Medulla oblongata (tissue), 1 donor: Measurements from ENCODE around the gene ADGRA3.

Experiments
- DNase-seq: peaks from one replicate; pipeline ENCODE4 v3.0.0-alpha.2; 2015; ENCODE audit errors: extremely low spot score

Gene ADGRA3

DNA sequence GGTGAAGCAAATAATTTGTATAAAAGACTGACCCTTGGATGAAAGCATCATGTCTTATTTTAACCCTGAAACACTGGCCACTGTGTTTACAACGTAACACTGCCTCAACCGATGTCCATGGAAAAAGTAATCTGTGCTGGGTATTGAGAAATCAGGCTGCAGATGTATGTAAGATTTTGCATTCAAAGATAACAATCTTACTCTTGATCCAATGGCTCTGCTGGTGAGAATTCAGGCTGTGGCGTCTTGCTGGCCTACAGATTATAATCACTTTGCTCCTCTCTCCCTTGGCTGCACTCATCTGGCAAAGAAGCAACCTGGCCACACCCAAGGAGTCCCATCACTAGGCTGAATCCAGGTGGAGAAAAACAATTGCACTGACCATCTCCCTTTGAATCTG, 7.5 kb downstream of the ADGRA3 start:
- no peak for DNase-seq

DNA sequence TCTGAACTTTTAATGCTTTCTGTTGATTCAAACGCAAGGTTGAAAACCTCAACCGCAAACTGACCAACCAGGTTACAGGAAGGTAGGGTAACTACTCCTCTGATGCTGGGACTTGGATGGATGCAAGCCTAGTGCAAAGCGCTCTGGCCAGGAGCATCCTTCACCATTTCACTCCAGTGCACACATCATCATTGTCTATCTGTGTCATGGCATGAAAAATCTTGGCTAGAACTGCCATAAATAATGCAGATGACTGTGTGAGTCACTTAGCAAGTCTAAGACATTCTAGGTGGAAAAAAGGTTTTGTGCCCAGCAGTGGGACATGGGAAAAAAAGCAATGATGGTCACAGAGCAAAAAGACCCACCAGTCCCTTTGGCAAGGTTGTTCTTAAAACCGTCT, 10.9 kb downstream of the ADGRA3 start:
- DNase-seq = no peak

DNA sequence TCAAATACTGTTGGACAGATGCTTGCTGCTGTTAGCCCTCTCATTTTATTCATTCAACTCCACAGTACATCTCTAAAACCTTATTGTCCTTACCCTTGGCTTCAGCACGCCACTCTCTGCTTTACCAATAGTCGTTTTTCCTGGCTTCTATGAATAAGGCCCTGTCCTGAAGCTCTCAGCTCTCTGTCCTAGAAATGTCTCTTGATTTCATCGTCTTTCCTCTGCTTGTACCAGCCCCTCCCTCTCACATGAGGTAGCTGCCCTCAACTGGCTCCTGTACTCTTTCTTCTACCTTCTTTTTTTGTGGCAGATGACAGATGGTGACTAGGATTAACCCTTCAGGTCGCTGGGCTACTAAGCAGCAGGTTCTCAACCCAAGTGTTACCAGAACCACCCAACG, 11.4 kb downstream of the ADGRA3 start:
- DNase-seq = no peak

DNA sequence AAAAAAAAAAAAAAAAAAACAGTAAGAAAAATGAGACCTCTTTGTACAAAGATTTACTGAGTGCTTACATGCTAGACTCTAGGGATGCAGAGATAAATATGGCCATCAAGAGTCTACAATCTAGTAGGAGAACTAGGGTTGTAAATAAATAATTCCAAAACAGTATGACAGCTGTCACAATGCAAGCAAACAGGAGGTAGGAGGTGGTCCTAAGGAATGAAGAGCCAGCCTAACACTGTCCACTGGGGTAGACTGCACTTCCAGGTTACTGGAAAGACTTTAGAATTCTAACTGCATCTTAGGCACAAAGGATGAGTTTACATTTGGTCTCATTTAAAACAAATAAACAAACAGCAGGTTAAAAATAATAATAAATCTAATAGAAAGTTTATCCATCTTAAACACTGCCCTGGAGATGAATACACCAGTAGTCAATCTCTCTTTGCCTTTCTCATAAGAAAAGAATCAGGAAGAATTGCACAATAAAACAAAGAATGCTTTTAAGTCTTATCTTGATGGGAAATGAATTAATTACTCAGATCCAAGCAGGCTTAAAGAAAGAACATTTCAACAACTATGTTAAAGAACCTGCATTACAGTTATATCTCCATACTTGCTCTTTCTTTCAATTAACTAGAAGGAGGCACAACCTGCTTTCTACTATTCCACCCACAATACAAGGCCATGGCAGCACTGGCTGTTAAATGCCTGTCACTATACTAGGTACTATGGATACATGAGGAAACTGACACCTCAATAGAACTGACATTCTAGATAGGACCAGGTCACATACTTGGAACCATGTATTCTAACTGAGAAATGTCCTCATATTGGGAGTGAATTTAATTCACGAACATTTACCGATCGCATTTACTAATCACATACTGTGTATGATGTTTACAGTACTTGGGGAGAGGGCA, 12.7 kb downstream of the ADGRA3 start:
- no peak for DNase-seq

DNA sequence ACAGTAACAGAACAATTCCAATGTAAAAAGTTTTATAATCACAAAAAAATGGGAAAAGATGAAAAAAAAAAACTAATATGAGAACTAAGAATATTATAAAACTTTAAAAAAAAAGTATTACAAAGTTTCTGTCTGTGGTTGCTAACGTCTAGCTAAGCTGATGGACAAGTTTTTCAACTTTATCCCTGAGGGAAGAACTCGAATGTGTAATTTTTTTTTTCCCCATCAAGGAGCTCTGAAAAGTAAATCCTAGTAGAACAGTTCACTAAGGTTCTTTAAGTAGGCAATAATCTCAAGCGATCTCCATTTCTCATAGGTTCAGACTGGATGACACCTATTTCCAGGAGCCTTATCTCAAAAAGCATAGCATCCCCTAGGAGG, 14.2 kb downstream of the ADGRA3 start:
- no peak for DNase-seq

DNA sequence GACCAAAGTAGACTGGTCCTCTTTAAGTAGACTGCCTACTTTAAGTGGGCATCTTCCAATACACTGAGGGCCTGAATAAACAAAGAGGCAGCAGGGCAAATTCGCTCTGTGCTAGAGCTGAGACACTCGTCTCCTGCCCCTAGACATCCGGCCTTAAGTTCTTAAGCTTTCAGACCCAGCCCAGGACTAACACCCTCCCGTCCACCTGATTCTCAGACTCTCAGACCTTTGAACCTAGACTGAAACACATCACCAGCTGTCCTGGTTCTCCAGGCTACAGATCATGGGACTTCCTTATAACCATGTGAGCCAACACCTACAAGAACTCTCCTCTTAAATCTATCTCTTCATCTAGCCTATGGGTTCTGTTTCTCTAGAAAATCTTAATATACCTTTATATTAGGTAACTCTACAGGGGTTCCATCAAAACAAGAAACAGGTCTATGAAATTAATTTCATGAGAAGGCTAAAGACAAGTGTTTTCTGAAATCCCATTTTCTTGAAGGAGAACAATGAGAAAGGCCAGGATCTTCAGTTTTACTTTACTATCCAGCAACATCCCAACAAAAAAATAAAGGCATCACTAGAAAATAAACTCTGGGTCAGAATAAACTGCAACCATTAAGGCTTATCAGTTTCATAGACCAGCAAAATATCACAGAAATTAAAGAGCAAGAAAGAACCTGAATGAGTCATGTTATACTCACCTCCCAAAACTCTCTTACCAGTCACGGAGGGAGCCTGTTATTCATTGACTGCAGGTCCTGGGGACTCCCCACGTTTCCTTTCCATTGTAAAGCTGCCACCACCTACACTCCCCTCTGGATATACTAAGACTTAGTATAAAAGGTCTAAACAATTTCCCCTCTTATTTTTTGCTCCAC, 14.8 kb downstream of the ADGRA3 start:
- DNase-seq = no peak

DNA sequence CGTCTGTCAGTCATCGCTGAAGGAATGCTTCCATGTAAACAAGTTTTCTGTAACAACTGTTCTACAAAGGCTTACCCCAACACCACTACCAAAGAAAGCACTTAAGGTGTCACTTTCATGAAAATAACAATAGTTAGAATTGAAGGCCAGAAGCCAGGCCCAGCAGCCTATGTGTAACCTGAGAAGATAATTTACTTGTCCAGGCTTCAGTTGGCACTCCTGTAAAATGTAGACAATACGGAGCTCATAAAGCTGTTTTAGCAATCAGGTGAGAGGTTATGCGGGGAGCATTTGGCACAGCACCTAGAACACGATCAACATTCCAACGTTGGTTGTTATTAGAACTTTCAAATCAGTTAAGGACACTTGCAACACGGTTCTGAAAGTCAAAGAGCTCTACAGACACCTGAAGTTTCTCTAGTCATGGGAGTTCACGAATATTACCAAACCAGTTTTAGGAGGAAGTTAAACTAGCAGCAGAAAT, 15.7 kb downstream of the ADGRA3 start:
- no peak for DNase-seq

DNA sequence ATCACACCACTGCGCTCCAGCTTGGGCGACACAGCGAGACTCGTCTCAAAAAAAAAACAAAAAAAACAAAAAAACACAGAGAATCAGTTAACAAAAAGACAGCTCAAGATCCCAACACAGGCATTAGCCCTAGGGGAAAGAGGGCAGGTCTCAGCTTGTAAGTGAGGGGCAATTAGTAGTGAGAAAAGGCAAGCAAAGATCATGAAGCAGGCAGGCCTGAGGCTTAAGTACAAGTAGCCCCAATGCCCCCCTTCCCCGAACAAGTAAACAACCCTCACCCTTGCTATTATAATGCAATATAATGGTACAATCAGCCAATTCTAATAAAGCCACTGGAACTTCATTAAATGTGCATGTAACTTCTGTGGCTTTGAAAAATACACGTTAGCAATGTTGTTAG, 17.0 kb downstream of the ADGRA3 start:
- no peak for DNase-seq

DNA sequence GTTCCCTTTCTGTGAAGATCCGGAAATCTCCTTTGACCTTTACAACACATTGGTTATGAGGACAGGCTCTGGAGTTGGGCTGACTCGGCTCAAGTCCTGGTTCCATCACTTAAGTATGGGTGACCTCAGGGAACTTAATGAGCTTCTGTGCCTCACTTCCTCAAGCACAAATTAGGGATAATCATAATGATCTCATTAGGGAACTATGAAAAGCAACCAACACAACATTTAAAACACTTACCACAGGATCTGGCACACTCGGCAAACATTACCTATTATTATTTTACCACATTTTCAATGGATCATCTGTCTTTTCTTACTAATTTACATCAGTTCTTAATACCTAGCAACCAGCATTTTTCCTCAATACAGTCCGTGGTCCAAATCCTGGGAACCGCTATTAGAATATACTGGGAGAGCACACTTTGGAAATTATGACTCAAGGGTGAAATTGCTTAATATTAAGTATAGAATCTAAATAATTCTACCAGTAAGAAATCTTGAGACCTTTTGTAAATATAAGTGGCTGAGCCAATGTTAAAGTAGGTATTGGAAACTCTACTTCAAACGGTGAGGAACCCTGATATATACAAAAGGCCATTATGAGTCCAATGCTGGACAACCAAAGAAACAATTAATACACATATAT, 19.6 kb downstream of the ADGRA3 start:
- DNase-seq = no peak

DNA sequence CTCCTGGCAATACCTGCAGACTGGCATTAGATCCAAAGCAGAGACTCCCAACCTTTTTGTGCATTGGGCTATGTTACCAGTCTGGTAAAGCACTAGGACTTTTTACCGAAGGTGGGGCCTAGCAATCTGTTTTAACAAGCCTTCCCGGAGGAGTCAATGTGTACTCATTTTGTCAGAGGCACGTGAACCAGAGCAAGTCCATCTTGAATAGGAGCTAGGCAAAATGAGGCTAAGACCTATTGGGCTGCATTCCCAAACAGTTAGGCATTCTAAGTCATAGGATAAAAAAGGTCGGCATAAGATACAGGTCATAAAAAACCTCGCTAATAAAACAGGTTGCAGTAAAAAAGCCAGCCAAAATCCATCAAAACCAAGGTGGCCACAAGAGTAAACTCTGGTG, 22.3 kb downstream of the ADGRA3 start:
- no peak for DNase-seq

DNA sequence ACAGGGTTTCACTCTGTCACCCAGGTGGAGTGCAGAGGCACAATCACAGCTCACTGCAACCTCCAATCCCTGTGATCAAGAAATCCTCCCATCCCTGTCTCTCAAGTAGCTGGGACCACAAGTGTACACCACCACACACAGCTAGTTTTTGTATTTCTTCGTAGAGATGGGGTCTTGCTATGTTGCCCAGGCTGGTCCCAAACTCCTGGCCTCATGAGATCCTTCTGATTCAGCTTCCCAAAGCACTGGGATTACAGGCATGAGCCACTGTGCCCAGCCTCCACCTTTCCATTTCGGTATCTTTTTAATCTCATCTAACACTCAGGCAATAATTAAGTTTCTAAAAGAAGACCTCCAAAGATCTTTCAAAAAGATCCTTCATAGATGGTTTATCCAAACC, 22.9 kb downstream of the ADGRA3 start:
- no peak for DNase-seq

DNA sequence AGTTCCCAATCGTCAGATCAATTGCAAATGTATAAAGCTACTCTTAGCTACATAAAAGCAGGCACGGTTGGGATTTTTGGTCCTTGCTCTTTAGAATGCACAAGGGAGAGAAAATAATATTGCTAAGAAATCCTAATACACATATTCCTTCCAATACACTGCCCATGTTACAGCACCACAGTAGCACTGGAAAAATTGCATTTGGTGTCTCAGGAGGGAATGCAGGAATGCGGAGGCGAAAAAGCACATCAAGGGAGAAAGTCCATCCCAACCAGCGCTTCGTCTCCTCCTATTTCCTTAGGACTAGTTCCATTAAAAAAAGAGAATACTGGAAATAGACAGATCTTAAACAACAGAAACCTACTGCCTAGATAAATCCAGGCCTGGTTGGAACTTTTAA, 23.9 kb downstream of the ADGRA3 start:
- DNase-seq = no peak

DNA sequence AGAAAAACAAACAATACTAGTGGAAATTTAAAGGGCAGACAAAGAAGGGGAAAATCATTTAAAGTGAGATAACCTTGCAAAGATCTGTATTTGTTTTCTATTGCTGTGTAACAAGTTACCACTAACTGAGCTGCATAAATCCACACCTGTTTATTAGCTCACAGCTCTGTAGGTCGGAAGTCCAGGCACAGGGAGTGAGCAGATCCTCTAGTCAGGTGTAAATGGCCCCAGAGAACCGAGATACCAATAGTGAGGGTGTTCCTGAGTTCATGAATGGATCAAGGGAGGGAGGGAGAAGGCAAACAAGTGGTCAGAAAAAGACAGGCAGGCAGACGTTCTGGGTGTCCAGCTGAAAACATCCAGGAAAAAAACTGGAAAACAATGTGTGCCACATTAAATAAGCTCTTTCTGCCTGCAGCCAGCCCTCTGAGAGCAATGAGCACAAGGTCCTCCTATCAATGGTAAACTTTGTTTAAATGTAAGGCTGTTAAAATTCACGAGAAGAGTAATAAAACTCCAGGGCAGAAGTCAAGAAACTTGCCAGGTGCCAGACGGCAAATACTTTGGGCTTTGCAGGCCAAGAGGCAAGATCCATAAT, 25.0 kb downstream of the ADGRA3 start:
- DNase-seq = no peak

DNA sequence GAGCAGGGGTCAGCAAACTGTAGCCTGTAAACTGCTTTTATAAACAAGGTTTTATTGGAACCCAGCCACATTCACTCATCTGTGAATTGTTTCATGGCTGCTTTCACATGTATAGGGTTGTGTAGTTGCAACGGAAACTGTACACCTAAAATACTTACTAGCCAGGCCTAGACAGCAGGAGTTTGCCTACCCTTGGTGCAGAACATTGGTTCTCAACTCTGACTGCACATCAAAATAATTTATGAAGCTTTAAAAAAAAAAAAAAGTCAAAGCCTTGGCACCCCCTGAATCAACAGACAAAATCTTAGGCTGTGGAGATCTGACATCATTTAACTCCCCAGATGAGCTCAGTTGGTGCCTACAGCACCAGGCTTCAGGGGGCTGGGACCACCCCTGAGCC, 27.8 kb downstream of the ADGRA3 start:
- no peak for DNase-seq

DNA sequence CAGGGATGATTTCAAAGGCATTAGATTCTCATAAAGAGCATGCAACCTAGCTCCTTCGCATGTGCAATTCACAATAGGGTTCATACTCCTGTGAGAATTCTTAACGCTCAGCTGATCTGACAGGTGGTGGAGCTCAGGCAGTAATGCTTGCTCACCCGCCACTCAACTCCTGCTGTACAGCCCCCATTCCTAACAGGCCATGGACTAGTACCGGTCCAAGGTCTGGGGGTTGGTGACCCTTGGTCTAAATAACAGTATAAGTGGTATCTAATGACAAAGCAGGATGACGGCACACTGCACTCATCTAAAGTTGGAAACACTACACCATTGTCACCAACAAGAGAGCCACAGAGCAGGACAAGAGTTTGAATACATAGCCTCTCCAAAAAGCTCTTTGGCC, 28.5 kb downstream of the ADGRA3 start:
- no peak for DNase-seq

DNA sequence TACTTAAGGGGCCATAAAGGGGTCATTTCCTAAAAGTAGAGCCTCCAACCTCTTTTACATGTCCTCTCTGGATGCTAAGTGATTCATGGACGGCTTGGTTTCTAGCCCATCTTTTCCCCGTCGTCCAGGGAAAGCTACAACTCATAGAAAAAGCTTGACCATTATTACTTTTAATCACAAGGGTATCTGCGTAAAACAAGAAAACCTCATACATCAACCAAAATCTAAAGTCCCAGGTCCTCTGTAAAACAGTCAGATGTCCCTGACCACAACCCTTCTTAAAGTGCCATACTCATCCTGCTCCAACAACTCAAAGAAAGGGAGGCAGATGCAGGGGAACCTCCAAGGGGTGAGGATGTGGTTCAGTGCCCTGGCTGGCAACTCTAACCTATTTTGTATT, 29.6 kb downstream of the ADGRA3 start:
- DNase-seq = no peak

DNA sequence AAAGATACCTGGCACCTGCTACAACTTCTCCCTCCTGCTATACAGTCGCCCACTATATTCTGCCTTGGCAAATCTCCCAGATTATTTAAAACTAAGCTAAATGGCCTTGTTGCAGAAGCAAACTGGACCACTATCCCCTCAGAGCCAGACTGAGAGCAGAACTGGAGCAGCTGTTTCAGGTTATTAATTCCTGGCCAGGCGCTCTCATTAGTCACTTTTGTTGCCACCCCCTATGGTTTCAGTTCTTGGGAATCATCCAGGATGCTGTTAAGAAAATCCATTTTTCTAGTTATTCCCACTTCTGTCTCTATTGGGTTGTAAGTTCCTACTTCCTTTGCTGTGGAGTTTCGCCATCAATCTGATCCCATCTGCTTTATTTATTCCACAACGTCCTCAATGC, 30.1 kb downstream of the ADGRA3 start:
- DNase-seq = no peak

DNA sequence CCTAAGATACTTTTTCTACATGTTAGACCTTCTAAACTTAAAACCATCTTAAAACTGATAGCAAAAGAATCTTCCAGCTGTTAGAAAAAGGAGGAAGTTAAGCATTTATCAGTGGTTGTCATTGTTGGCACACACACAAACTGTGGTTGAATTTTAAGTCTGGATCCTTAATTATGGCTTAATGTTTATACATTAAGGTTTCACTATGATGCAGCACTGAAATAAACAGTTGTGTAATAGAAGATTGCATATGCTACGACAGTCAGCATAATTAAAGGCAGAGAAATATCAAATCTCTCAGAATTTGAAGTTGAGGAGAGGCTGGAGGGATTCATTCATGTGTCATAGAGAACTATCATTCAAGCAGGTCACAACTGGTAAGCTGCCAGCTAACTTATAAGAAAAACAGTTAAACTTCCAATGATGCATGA, 32.3 kb downstream of the ADGRA3 start:
- DNase-seq = no peak

DNA sequence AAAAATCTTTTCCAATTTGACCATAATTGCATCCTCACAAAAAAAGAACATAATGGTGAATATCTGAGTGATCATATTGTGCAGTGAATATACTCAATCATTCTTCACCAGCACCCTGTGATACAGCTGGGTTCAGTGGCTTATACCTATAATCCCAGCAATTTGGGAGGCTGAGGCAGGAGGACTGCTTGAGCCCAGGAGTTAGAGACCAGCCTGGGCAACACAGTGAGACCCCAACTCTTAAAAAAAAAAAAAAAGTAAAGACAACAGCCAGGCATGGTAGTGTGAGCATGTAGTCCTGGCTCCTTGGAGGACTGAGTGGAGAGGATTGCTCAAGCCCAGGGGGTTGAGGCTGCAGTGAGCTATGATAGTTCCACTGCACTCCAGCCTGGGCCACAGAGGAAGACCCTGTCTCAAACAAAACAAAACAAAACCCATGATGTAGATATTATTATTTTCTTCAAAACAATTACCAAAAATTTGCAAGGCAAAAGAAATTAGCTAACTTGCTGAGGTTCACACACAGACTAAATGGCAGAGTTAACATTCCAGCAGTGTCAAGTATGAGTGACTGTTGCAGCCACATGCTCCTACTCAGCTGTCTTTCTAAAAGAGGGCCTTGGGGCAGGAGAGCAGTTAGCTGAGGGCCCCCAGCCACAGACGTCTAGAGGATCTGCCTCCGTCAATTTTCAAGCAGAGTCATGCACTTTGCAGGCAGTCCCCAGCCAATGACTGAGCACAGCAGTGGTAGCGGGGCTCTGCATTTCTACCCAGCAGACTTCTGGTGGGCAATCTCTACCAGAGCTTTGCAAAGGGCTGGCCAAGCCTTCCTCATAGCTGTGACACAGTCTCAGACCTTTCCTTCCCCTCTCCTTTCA, 33.4 kb downstream of the ADGRA3 start:
- no peak for DNase-seq

DNA sequence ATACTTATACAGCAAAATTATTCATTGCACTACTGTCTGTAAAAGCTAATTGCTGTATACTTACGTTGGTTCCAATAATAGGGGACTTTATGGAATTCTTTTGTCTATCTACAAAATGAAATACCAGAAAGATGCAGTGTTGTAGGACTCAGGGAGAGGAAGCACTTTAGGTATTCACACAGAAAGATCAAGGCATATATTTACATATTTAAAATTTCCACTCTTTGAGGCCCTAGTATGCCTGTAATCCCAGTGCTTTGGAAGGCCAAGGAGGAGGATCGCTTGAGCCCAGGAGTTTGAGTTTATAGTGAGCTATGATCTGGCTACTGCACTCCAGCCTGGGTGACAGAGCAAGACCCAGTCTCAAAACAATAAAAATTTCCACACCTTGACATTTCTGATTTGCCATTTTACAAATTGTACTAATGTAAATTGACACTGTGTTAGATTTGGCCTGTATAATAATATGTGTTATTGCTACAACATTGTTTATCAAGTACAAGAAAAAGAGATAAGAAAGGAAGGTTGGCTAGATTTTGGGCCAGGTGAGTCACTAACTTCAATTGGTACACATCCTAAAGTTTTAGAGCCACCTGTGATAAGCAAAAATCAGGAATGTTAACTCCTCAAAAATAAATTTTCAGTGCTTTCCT, 35.1 kb downstream of the ADGRA3 start:
- no peak for DNase-seq
